GM21515 (cell line): Measurements from ENCODE around the gene ZNF69.
"Not testable (repeated sequence)": the region's sequence is repeated elsewhere in the genome, so short reads cannot be mapped to it uniquely, and the experiment has no call there.

ENCODE experiments used
- ATAC-seq: cut with Tn5 transposase; IDR thresholded peaks from one replicate; pipeline ENCODE4 v1.9.1; 2021; ENCODE audit not compliant: unreplicated experiment

ZNF69 gene

DNA sequence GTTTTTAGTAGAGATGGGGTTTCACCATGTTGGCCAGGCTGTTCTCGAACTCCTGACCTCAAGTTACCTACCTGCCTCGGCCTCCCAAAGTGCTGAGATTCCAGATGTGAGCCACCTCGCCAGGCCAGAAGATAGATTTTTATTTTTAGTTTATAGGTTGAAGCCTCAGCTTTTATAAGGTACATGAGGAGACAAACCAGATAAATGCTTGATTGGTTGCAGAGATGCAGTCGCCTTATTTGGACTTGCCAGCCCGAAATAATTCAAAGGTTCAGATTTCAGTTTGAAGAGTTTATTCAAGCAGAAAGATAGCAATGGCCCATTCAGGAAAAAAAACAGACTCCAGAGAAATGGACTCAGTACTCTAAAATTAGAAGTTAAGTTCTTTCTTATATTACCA is 3.1 kb downstream of the ZNF69 start:
- no peak for ATAC-seq

DNA sequence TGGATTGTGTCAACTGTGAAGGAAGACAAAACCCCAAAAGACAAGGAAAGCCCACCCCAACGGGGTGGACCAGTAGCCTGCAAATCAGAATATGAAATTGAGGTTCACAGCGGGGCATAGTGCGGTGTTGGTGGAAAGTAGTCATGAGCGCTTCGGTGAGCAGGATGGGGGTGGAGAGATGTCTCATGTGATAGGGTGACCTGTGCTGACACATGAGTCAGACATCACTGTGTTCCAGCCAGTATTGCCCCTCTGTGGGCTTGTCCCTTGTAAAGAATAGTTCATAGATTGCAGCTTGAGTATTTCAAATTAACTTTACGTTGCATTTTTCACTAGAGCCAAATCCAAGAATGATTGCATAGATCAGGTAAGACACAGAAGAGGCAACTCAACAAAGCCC is 7.3 kb downstream of the ZNF69 start:
- no peak for ATAC-seq

DNA sequence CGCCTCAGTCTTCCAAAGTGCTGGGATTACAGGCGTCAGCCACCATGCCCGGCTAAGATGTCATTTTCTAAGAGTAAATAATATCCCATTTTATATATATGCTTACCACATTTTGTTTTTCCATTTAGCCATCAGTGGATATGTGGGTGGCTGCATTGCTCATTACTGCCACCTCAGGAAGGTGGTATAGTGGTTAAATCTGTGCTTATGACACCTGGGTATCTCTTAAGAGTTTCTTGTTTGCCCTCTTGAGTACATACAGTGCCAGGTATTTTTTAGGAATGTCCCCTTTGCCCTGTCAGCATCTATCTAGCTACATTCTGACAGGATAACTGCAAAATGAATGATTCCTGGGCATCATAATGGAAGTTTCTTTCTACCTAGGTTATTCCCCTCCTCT is 14.6 kb downstream of the ZNF69 start:
- ATAC-seq, result no peak

DNA sequence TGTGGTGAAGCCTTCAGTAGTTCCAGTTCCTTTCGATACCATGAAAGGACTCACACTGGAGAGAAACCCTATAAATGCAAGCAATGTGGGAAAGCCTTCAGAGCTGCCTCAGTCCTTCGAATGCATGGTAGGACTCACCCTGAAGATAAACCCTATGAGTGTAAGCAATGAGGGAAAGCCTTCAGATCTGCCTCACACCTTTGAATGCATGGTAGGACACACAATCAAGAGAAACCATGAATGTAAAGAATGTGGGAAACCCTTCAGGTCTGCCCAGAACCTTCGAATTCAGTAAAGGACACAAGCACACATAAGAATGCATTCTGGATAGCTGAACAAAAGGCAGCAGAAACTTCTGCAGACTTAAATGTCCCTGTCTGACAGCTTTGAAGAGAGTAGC is 18.3 kb downstream of the ZNF69 start:
- no peak for ATAC-seq

DNA sequence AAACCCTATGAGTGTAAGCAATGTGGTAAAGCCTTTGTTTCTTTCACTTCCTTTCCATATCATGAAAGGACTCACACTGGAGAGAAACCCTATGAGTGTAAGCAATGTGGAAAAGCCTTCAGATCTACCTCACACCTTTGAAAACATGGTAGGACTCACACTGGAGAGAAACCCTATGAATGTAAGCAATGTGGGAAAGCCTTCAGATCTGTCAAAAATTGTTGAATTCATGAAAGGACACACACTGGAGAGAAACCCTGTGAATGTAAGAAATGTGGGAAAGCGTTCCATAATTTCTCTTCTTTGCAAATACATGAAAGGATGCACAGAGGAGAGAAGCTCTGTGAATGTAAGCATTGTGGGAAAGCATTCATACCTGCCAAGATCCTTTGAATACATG is 24.4 kb downstream of the ZNF69 start:
- not testable (repeated sequence) for ATAC-seq

DNA sequence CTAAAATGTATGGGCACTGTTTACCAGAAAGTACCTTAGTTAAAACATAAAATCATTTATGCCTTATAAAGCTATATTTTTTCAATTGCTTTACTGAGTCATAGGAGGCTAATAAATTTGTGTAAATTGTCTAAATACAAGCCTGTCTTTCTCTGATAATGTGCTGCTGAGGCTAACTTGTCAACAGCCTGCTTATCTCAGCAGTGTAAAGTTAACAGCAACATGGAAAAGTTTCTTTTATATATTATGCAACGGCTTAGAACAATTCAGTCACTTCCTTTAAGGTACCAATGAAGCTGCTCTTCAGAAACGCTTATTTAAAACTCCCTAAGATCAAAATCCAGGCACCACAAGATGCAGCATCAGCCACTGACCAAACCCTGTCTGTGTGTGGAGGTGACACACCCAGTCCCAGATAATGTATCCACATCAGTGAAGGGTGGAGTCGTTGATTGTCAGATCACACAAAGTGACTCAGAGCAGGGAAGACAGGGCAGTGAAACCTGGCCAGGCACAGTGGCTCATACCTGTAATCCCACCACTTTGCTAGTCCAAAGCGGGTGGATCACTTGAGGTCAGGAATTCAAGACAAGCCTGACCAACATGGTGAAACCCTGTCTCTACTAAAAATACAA is 27.0 kb downstream of the ZNF69 start:
- not testable (repeated sequence) for ATAC-seq

DNA sequence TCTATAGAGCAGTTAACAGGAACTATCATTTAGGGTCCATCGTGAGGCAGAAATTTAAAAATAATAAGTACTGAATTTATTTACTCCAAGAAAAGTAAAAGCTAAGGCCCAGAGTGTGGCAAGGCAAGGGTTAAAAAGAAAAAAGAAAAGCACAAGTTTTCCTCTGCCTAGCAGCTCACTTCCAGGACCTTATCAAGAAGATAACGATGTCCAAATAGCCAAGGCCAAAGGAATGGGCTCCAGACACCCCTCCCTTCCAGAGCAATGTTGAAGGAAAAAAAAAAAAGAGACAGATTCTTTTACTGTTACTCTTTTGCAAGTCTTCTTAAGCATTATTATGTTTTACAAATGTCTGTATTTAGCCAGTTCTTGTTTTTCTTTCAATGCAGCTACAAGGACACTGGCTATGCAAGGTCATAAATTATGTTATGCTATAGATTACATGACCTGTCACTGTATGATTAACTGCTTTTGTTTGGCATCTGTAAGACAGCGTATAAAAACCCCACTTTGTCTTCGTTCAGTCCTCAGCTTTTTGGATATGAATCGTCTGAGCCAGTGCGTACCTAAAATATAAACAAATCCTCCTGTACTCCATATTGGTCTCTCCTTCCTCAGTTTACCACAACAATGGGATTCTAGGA is 34.4 kb downstream of the ZNF69 start:
- ATAC-seq, result no peak

DNA sequence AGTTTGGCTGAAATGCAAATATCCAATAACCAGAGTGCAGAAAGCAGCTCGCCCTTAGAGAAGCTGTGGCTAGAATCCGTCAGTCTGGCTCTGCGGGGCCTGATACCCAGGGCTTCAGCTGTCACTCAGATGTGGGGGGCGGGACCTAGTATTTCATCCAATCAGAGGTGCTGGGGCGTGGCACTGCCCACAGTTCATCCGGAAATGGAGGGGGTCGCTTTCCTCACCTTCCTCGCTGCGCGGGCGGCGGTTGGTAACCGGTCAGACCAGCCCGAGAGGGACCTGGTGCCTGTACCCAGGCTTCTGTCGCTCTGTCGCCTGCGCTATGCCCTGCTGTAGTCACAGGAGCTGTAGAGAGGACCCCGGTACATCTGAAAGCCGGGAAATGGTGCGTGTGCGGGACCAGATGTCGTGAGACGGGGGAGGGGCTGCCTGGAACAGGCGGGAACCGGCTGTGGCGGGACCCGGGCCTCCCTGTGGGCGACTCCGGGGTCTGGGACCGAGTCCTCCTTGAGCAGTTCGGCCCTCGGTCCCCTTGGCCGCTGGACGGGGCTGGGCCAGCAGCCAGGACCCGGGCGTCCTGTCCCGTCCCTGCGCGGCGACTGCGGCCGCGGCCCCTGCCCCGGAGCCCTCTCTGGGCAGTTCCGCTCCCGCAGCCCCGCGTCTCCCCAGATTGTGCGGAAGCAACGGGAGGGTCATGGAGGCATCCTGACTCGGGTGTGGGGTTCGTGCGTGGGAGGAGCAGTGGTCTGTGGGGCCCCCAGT is 37.5 kb downstream of the ZNF69 start, which contains the start of gene ZNF700:
ZNF700 (plus strand) TSS at position 222 of the 765 bp plus-strand sequence; CDS start at position 326, 104 bp downstream.
- peak; percentile 85 for ATAC-seq

DNA sequence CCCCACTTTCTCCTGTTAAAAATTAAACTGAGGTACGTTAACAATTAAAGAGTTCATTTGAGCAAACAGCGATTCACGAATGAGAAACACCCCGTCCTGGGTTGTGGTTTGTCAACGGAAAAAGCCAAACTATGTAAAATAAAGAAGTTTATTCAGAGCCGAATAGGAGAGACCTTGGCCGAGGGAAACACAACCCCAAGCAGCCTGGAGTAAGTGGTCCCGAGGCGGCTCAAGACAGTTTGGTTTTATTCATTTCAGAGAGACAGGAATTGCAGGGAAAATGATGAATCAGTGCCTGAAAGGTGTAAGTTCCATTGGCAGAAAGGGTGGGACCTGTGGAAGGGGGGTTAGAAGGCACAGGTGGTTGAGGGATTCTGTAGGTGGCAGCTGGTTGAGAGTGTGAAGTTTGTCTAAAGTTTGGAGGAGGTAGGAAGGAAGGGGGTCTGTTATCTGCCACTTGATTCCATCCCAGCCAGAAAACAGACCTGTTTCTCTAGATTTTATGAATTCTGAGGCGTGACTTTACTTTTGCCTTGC is 38.1 kb downstream of the ZNF69 start:
- not testable (repeated sequence) for ATAC-seq

DNA sequence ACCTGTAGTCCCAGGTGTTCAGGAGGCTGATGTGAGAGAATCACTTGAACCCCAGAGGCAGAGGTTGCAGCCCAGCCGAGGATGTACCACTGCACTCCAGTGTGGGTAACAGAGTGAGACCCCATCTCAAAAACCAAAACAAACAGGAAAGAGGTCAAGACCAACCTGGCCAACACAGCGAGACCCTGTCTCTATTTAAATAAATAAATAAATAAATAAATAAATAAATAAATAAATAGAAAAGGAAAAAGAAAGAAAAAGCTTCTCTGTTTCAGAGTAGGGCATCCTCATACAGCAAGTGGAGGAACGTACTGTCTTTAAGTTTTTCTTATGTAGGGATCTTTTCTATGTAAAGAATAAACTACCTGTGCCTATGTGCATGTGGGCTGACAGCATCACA is 39.6 kb downstream of the ZNF69 start:
- no peak for ATAC-seq

DNA sequence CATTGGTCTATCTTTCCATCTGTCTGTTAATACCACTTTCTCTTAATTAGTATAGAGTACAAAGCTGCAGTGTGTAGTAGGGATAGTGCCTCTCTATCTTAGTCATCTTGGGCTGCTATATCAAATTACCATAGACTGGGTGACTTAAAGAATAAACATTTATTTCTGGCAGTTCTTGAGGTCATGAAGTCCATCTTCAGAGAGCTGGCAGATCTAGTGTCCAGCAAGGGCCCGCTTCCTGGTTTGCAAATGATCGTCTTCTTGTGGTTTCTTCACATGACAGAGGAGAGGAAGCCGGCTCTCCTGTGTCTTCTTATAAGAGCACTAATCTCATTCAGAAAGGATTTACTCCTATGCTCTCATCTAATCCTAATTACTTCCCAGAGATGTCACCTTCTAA is 43.5 kb downstream of the ZNF69 start:
- no peak for ATAC-seq

DNA sequence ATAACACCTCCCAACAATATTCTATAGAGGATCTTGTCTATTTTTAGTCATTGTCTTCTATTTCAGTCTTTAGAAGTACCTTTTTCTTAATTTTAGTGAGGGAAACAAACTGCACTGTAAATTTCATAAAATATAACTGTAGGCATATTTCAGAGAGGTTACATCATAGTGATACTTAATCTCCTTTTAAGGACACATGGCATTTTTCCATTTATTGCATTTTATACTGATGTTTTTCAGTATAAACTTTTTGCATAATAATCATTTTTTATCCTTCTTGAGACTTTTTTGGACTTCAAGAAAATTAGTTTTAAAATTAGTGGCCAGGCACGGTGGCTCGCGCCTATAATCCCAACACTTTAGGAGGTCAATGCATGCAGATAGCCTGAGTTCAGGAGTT is 43.9 kb downstream of the ZNF69 start:
- ATAC-seq, result no peak

DNA sequence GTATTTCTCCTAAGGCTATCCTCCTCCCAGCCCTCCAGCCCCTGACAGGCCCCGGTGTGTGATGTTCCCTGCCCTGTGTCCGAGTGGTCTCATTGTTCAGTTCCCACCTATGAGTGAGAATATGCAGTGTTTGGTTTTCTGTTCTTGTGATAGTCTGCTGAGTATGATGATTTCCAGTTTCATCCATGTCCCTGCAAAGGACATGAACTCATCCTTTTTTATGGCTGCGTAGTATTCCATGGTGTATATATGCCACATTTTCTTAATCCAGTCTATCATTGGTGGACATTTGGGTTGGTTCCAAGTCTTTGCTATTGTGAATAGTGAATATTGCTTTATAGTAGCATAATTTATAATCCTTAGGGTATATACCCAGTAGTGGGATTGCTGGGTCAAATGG is 48.2 kb downstream of the ZNF69 start:
- ATAC-seq, result not testable (repeated sequence)

DNA sequence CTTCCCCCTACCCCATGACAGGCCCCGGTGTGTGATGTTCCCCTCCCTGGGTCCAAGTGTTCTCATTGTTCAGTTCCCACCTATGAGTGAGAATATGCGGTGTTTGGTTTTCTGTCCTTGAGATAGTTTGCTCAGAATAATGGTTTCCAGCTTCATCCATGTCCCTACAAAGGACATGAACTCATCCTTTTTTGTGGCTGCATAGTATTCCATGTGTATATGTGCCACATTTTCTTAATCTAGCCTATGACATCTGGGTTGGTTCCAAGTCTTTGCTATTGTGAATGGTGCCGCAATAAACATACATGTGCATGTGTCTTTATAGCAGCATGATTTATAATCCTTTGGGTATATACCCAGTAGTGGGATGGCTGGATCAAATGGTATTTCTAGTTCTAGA is 50.8 kb downstream of the ZNF69 start:
- ATAC-seq, result not testable (repeated sequence)

DNA sequence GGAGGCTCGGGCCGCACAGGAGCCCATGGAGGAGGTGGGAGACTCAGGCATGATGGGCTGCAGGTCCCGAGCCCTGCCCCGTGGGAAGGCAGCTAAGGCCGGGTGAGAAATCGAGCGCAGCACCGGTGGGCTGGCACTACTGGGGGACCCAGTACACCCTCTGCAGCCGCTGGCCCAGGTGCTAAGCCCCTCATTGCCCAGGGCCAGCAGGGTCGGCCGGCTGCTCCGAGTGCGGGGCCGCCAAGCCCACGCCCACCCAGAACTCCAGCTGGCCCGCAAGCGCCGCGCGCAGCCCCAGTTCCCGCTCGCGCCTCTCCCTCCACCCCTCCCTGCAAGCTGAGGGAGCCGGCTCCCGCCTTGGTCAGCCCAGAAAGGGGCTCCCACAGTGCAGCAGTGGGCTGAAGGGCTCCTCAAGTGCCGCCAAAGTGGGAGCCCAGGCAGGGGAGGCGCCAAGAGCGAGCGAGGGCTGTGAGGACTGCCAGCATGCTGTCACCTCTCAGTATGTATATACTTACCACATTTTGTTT is 53.8 kb downstream of the ZNF69 start:
- ATAC-seq, result not testable (repeated sequence)

DNA sequence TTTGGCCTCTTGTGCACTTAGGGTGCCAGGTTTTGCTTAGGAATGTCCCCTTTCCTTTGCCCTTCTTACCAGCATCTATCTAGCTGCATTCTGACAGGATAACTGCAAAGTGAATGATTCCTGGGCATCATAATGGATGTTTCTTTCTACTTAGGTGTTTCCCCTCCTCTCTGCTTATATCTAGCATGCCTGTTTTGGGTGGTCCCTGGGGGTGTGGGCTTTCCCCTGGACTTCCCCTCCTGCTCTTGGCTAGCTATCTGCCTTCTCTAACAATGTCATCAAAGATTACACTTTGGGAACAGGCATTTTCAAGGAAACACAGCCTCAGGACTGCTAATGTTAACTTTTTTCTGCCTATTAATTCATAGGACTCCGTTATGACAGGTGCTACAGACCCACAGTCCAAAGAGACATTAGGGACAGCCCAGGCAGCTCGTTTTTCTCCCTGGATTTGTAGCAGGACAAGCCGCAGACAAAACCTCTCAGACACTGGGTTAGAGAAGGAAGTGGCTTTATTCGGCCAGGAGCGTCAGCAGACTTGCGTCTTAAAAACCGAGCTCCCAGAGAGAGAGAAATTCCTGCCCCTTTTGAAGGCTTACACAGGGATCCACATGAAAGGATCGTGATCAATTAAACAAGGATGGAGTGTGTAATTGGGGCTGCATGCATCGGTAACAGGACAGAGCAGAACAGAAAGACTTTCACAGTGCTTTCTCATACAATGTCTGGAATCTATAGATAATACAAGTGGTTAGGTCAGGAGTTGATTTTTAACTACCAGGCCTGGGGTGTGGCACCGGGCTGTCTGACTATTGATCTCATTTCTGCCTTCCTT is 54.6 kb downstream of the ZNF69 start:
- ATAC-seq, result no peak

DNA sequence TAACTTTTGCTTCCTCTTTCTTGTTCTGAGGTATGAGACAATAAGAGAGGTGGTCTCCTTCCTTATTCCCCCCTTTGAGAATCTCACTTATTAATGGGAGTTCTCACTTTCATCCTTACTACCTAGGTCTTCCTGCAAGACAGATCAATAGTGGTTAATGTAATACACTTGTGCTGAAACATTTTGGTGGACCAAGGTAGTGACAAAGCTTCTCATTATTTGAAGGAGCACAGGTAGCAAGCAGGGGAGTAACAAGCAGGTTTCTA is 55.2 kb downstream of the ZNF69 start:
- no peak for ATAC-seq

DNA sequence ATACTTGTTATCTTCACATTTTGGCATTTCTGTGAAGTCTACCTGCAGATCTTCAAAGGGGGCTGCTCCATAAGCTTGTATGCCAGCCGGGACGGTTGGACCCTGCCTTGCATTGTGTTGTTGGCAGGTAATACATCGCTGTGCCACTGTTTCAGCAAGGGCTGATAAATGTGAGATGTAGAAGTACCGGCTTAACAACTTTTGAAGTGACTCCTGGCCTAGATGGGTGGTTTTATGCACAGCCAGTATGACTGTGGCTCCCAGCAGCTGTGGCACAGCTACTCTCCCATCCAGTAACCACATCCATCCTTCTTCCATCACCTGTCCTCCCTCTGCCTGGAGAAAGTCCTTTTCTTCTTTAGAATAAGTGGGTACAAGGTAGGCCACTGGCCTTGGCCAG is 57.1 kb downstream of the ZNF69 start:
- no peak for ATAC-seq

DNA sequence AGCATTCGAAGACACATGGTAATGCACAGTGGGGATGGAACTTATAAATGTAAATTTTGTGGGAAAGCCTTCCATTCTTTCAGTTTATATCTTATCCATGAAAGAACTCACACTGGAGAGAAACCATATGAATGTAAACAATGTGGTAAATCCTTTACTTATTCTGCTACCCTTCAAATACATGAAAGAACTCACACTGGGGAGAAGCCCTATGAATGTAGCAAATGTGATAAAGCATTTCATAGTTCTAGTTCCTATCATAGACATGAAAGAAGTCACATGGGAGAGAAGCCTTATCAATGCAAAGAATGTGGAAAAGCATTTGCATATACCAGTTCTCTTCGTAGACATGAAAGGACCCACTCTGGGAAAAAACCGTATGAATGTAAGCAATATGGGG is 61.1 kb downstream of the ZNF69 start:
- ATAC-seq, result no peak

DNA sequence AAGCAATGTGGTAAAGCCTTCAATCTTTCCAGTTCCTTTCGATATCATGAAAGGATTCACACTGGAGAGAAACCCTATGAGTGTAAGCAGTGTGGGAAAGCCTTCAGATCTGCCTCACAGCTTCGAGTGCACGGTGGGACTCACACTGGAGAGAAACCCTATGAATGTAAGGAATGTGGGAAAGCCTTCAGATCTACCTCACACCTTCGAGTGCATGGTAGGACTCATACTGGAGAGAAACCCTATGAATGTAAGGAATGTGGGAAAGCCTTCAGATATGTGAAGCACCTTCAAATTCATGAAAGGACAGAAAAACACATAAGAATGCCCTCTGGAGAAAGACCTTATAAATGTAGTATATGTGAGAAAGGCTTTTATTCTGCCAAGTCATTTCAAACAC is 61.6 kb downstream of the ZNF69 start:
- no peak for ATAC-seq

DNA sequence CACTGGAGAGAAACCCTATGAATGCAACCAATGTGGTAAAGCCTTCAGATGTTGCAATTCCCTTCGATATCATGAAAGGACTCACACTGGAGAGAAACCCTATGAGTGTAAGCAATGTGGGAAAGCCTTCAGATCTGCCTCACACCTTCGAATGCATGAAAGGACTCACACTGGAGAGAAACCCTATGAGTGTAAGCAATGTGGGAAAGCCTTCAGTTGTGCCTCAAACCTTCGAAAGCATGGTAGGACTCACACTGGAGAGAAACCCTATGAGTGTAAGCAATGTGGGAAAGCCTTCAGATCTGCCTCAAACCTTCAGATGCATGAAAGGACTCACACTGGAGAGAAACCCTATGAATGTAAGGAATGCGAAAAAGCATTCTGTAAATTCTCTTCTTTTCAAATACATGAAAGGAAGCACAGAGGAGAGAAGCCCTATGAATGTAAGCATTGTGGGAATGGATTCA is 62.1 kb downstream of the ZNF69 start:
- ATAC-seq, result not testable (repeated sequence)
